22Rv1 (cell line): Measurements from ENCODE around the gene PFDN6.
A peak's percentile ranks its signal among the peaks of the same experiment; 100 is the strongest.
"Not testable (repeated sequence)": the region's sequence is repeated elsewhere in the genome, so short reads cannot be mapped to it uniquely, and the experiment has no call there.

Source experiments
- H3K27ac ChIP-seq: fragments of 450-650 bp; 2 replicates; pipeline ENCODE4 v1.5.1; 2017
- ZFX ChIP-seq: fragments of 450-650 bp; IDR thresholded peaks from 2 replicates; pipeline ENCODE4 v1.6.1; 2017; ENCODE audit warnings: antibody characterized with exemption, borderline replicate concordance
- TF ChIP-seq, protein P1 (sequence below): fragments of 450-650 bp; IDR thresholded peaks from 2 replicates; pipeline ENCODE4 v1.5.1; 2017; ENCODE audit warnings: mild to moderate bottlenecking

Gene PFDN6

DNA sequence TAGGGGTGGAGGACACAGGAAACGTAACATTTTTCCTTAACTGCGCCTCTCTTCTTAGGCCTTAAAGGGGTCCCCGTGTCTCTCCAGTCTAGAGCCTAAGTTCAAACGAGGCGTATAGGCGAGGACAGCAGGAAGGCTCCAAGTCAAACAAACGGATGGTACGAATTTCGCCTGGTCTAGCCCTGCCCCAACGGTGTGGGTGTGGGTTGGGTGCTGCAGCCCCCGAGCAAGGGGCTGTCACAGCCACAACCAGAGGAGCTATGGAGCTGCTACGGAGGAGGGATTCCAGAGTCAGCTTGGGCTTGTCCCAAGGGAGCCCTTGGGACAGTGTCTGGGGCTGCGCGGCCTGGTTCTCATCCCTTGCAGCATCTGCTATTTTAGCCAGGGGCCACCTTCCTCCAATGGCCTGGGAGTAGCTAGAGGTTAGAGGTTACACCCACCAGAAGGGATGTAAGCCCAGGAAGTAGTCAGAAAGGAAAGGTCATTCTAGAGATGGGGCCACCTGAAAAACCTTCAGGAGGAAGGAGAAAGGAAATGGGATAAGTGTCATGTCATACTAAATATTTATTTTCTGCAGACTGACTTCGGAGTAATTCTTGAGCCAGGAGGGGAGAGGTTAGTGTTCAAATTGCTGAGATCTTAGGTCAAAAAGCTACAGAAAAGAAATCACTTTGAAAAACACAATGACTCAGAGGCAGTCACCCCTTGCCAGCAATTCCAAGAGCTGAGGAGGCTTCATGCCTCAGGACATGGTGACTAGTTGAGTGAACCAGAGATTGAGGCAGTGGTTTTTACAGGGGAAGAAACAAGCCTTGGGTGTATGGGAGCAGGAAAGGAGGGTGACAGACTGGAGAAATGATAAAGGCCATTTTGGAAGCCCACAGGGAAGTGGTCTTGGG, 39.4 kb upstream of the PFDN6 start:
- peak overlapping the region; percentile 94 for H3K27ac ChIP-seq
- TF ChIP-seq, protein P1, sequence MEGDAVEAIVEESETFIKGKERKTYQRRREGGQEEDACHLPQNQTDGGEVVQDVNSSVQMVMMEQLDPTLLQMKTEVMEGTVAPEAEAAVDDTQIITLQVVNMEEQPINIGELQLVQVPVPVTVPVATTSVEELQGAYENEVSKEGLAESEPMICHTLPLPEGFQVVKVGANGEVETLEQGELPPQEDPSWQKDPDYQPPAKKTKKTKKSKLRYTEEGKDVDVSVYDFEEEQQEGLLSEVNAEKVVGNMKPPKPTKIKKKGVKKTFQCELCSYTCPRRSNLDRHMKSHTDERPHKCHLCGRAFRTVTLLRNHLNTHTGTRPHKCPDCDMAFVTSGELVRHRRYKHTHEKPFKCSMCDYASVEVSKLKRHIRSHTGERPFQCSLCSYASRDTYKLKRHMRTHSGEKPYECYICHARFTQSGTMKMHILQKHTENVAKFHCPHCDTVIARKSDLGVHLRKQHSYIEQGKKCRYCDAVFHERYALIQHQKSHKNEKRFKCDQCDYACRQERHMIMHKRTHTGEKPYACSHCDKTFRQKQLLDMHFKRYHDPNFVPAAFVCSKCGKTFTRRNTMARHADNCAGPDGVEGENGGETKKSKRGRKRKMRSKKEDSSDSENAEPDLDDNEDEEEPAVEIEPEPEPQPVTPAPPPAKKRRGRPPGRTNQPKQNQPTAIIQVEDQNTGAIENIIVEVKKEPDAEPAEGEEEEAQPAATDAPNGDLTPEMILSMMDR, result no peak
- no peak for TF ChIP-seq ZFX

DNA sequence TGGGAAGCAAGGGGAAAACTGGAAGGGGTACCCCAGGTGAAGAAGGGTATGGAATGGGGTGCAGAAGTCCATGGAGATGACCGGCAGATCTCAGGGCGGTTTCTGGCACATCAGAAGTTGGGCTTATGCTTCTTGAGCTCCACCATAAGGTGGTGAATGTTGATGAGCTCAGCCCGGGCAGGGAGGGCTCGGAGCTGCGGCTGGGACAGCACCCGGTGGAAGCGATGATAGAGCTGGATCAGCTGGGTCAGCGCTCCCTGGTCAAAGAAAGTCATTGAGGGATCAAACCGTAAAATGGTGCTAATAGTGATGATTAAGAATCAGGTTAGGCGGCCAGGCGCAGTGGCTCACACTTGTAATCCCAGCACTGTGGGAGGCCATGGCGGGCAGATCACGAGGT, 38.7 kb upstream of the PFDN6 start:
- H3K27ac ChIP-seq, result peak overlapping the region; percentile 94
- no peak for TF ChIP-seq ZFX
- TF ChIP-seq, protein P1, result no peak

DNA sequence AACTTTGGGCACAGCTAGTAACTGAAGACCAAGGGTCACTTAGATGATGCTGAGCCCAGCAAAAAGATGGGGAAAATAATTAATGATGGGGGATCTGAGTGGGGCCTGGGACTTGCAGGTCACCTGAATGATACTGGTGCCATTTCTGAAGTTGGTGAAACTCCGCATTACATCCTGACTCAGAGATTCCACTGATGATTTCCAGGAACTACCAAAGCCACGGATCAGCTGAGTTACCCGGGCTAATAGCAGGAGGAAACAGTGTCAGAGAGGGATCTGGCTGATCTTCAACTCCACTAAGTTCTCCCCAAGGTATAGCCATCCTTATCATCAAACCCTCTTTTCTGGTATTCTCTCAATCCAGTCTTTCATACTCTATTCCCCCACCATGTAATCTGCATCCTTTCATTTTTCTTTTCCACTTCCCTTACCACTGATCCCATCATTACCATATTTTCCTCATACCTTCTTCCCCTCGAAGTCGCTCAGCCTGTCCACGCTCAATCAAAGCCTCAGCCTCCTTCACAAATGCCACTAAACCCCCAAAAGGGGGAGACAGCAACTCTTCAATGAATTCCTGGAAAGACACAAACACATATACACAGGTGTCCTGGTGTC, 37.9 kb upstream of the PFDN6 start:
- no peak overlapping the region for H3K27ac ChIP-seq
- TF ChIP-seq, protein P1, result no peak
- no peak for TF ChIP-seq ZFX

DNA sequence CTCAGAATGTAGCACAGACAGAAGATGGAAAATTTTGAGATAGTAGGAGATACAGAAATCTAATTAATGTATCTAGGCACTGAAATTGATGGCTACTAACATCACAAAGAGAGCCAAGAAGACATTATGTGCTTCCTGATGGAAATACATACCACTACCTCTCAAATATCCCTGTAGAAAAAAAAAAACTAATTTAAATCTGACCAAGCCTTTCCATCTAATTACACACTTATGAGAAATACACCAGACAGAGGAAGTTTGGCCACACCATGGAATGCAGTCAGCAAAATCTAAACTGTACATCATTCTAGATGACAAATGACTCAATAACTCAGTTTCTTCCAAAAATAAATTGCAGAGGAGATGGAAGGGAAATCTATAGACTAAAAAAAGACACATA, 36.6 kb upstream of the PFDN6 start:
- no peak overlapping the region for H3K27ac ChIP-seq
- TF ChIP-seq ZFX, result no peak
- TF ChIP-seq, protein P1, result no peak

DNA sequence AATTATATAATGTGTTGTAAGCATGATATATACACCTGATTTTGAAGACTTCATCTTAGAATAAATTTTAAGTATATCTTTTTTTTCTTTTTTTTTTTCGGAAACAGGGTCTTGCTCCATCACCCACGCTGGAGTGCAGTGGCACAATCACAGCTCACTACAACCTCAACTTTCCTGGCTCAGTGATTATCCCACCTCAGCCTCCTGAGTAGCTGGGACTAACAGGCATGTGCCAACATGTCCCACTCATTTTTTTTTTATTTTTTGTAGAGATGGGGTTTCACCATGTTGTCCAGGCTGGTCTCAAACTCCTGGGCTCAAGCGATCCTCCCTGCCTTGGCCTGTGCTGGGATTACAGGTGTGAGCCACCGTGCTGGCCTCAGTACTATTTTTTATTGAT, 34.8 kb upstream of the PFDN6 start:
- no peak overlapping the region for H3K27ac ChIP-seq

DNA sequence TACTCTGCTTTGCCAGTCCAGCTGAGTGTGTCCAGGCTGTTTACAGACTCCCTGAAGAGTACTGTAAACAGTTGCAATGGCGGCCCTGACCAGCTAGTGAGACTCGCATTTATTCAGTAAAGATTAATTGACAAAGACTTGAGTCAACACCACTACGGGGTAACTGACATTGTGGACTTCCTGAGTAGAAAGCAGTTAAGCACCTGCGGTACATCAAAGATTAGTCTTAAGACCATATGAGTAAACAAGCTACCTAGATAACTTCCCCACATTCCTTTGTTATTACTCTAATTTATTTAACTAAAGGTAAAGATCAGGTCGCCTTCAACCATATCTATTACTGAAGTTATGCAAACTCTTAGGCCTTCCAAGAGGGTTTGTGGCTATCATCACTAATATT, 30.4 kb upstream of the PFDN6 start:
- no peak overlapping the region for H3K27ac ChIP-seq
- no peak for TF ChIP-seq ZFX
- TF ChIP-seq, protein P1, result no peak

More for the DNA sequence above, 34.8 kb upstream of the PFDN6 start:
- no peak for TF ChIP-seq ZFX
- TF ChIP-seq, protein P1, result no peak

DNA sequence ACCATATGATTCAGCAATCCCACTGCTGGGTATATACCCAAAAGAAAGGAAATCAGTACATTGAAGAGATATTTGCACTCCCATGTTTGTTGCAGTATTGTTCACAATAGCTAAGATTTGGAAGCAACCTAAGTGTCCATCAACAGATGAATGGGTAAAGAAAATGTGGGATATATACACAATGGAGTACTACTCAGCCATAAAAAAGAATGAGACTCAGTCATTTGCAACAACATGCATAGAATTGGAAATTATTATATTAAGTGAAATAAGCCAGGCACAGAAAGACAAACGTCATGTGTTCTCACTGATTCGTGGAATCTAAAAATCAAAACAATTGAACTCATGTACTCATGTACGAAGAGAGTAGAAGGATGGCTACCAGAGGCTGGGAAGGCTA, 26.9 kb upstream of the PFDN6 start:
- not testable (repeated sequence) for H3K27ac ChIP-seq
